ENCODE results near the gene GSTT4. TPM values are rescaled to one million over a fixed set of nuclear protein-coding genes. Genes with fewer than 3 reads are reported as not detected.

The GSTT4 gene
- polyA plus RNA-seq, 1 of the 3 experiments (the other 2 are of a cell fraction) = not detected

- no peak for TF ChIP-seq USF1 (IDR thresholded peaks at IDR 0.05; ENCODE audit: borderline replicate concordance, low read depth)
- TF ChIP-seq IRF3 (IDR thresholded peaks at IDR 0.05; ENCODE audit: low read depth, low read length) = no peak
- TF ChIP-seq USF2 (IDR thresholded peaks at IDR 0.05; ENCODE audit: borderline replicate concordance, low read depth, low read length) = no peak
- TF ChIP-seq MAX (IDR thresholded peaks at IDR 0.05; ENCODE audit: low read depth) = no peak
- TF ChIP-seq CHD2 (IDR thresholded peaks at IDR 0.05; ENCODE audit: low read length, partially characterized antibody) = no peak
- TF ChIP-seq FOXJ3 (CRISPR knock-in tag; IDR thresholded peaks at IDR 0.05) = no peak
- TF ChIP-seq FOSL2 (IDR thresholded peaks at IDR 0.05; ENCODE audit: borderline replicate concordance, low read depth) = no peak
- TF ChIP-seq NRF1 (IDR thresholded peaks at IDR 0.05; ENCODE audit: low read depth, low read length) = no peak
- no peak for TF ChIP-seq RXRA (IDR thresholded peaks at IDR 0.05; ENCODE audit: borderline replicate concordance, low read depth)
- no peak for TF ChIP-seq FOXM1 (IDR thresholded peaks at IDR 0.05; ENCODE audit: low read depth)
- TF ChIP-seq SMC3 (IDR thresholded peaks at IDR 0.05; ENCODE audit: low read depth, low read length) = no peak
- TF ChIP-seq GABPA (IDR thresholded peaks at IDR 0.05; ENCODE audit: low read depth) = no peak
- no peak for TF ChIP-seq JUND (IDR thresholded peaks at IDR 0.05)
- no peak for TF ChIP-seq RFX5 (IDR thresholded peaks at IDR 0.05; ENCODE audit: low read length)
- TF ChIP-seq TEAD4 (IDR thresholded peaks at IDR 0.05; ENCODE audit: borderline replicate concordance, insufficient read depth) = no peak
- TF ChIP-seq YY1 (IDR thresholded peaks at IDR 0.05; ENCODE audit: low read depth) = no peak
- TF ChIP-seq RCOR1 (IDR thresholded peaks at IDR 0.05; ENCODE audit: low read length) = no peak
- ChIA-PET POLR2A (no interaction called here), CTCF (no interaction called here)
- no peaks in the 10 kb centered on the region for H3K27me3 ChIP-seq (ENCODE audit: insufficient read depth)
- H3K27ac ChIP-seq (ENCODE audit: low read depth in 2 of 2, low read length in 1 of 2) = no peak overlapping the region
- H3F3A ChIP-seq (replicated peaks; ENCODE audit: insufficient read depth) = peaks cover 11% of the 10 kb centered on the region
- peaks cover 0 to 12% of the 10 kb centered on the region in 2 experiments; a peak in 2 of 4 replicates for H3K4me1 ChIP-seq (ENCODE audit: control insufficient read depth in 1 of 2, insufficient read depth in 2 of 2, low read depth in 1 of 2, low read length in 1 of 2)
- H3K4me3 ChIP-seq (ENCODE audit: low read depth in 2 of 2, low read length in 1 of 2) = no peak overlapping the region
- peaks cover 0 to 21% of the 10 kb centered on the region in 2 experiments for H3K36me3 ChIP-seq (replicated peaks in 1 of 2; ENCODE audit: control insufficient read depth in 1 of 2, insufficient read depth in 2 of 2, low read length in 1 of 2)
- peaks cover 18% of the 10 kb centered on the region; the same call in 1 of the 2 replicates for H3K9me3 ChIP-seq
- no peaks in the 10 kb centered on the region for H4K20me1 ChIP-seq (ENCODE audit: insufficient read depth)
- H3K79me2 ChIP-seq (ENCODE audit: insufficient read depth) = peaks cover 83% of the 10 kb centered on the region
- no peak for DNase-seq
- no peak overlapping the region for H2AFZ ChIP-seq (ENCODE audit: low read depth)
- H3K9ac ChIP-seq = no peak overlapping the region
- H3K9me2 ChIP-seq = no peaks in the 10 kb centered on the region
- H3K4me2 ChIP-seq = no peak overlapping the region
These were observed 18.0 kb upstream of the GSTT4 start for GRCh38 chr22:24023204-24023789.
